Stimulated activated CD4-positive, alpha-beta T cell treated with anti-CD3 and anti-CD28 coated beads, TNF-alpha, amount 100 ng/mL, for 4 hours (primary cell): ENCODE data around the gene TMUB1.

Experiments
- DNase-seq, 3 experiments: peaks; one replicate each; pipeline ENCODE4 v3.0.0-alpha.2; 2020; ENCODE audit warnings: low read depth in 3 of 3

TMUB1 gene

DNA sequence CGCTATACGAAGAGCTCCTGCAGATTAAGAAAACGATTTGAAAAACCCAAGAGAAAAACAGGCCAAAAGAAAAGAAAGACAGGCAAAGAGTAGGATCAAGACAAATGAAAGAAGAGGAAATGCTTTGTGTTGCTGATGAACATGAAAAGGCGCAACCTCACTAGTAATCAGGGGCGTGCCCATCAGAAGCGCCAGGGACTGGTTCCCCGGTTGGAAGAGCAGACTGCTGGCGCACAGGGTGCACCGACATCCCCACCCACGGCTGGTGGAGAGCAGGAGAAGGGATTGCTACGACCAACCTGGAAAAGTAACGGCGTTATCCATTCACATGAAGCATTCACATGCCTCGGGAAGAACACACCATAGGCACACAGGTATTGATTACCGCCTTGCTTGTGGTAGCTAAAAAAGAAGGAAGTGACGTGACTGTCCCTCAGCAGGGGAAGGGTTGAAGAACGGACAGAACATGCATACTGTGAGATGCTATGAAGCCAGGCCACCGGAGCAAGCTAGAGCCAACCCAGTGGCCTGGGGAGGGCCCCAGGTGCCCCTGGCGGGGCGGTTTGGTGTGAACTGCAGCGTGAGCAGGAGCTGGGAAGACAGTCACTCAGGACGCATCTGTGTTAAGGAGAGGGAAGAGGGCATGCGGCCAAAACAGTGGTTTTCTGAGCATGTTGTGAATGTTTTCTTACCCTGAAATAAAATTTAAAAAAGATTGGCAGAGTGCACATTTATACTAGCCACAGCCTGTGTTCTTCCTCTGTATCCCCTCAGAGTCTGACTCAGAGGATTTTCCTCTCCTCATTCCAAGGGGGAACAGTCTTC is 21.3 kb upstream of the TMUB1 start:
- no peak for DNase-seq

- no peak for DNase-seq
These were observed 20.7 kb upstream of the TMUB1 start for GRCh38 chr7:151103973-151104372.

- DNase-seq: no peak
These were observed 19.7 kb upstream of the TMUB1 start for GRCh38 chr7:151102991-151103390.

DNA sequence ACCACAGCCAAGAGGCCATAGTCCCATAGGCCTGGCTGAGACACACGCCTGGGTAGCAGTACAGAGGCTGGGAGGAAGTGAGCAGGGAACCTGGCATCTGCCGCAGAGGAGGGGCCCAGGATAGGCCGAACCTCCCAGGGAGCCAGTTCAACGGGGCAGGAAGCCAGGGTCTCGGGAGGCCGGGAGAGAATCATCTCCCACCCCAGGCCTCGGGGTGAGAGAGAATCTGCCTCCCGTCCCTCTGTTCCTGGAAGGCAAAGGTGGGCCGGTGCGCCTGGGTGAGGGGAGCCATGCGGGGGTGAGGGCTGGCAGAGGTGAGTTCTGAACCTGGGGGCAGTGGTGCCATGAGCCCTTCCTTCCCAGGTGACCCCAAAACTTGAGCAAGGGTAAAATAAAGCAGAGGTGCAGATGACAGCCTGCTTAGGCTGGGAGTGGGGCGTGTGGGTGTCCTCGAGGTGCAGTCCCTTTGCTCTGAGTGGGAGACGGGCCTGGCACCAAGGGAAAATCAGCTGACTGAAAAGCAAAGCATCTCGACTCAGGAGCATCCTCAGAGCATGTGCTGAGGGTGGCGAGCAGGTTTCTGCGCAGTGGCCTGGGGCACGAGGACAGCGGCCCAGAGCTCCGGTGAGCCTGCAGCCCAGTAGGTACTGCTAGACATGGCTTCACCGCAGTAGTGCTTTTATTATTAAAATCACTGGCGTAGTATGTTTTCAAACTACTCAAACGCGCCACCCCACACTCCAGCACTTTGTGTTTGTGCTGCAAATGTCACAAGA is 18.5 kb upstream of the TMUB1 start:
- no peak for DNase-seq

- no peak for DNase-seq
These were observed 17.6 kb upstream of the TMUB1 start for GRCh38 chr7:151100921-151101320.

DNA sequence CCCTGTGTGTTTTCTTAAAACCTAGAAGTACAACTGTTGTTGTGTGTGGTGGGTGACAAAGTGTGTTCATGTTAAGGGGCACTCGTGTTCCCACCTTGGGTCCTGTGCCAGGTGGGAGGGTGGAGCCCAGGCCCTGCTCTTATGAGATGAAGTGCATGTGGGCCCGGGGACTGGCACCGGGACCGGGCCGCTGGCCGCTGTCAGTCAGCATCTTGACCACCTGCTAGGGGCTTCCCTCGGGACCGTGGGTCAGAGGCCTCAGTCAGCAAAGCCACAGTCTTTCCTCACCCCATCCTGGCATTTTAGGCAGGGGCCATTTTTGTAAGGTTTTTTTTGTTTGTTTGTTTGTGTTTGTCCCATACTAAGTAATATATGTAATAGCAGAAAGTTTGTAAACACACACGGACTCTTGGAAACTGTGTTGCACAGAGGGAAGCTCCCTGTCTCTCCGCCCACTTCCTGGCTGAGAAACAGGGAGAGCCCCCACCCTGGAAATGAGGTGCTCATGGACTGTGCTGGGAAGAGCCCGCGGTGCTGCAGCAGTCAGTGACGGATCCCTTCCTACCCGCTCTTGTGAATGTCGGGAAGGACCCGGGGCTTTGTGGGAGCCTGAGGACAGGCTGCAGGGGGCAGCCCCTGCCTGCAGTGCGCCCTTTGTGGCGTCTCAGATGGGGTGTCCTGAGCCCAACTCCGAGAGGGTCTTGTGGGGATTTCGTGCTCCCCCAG is 16.4 kb upstream of the TMUB1 start:
- DNase-seq: no peak

DNA sequence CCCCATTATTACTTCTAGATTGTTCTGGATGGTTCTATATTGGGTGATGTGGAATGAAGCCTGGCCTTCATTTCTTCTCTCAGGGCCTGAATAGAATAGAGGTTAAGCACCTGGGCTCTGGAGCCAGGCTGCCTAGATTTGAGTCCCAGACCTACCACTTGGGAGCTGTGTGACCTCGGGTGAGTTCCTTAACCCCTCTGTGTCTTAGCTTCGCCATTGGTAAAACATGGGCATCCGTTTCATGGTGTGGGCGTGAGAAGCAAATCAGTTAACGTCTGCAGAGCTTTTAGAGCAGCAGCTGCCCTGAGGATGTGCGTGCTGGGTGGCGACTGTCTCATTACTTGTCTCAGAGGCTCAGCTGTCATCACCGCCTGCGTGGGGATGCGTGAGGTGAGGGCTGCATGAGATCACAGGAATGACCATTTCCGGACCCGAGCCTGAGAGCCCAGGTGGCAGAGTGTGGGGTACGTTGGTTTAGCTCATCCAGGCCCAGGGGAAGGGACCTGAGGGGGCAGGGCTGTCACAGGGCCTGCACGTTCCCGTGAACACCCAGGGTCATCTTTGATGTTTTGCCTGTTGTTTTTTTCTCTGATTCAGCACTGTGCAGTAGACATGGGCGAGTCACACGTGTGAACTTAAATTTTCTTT is 12.7 kb upstream of the TMUB1 start:
- no peak for DNase-seq

DNA sequence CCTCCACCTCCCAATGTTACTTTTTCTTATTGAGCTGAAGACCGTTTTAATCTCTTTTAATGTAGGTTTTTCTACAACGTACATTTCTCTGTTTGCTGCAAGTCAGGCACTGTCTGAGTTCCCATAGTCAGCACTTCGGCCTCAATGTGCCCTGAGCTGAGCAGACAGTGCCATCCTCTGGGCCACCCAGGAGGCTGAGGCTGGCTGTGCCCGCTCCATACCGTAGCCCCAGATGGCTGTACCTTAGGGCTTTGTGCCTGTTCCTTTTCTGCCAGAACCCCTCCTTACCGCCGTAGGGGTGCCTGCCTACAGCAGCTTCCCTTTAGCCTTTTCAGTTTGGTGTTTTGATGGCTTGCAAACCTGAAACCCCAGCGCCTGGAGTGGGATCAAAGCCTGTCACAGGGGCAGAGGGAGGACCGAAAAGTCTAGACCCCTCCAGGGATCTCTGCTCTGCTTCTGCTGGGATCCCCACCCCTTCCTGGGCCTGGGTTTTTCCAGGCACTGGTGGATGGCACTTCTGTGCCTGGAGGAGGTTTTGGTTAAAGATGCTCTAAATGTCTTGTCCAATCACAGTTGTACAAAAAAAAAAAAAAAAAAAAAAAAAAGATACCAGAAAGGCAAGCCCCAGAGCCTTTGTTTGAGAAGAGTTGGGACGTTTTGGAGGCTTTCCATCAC is 12.0 kb upstream of the TMUB1 start:
- DNase-seq: no peak

DNA sequence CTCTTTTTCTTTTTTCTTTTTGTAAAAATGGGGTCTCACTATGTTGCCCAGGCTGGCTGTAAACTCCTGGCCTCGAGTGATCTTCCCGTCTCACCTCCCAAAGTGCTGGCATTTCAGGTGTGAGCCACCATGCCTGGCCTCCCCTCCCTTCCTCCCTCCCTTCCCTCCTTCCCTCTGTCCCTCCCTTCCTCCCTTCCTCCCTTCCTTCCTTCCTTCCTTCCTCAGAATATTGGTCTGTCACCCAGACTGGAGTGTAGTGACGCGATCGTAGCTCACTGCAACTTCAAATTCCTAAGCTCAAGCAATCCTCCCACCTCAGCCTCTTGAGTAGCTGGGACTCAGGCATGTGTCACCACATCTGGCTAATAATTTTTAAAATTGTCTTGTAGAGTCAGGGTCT is 11.4 kb upstream of the TMUB1 start:
- DNase-seq: no peak

DNA sequence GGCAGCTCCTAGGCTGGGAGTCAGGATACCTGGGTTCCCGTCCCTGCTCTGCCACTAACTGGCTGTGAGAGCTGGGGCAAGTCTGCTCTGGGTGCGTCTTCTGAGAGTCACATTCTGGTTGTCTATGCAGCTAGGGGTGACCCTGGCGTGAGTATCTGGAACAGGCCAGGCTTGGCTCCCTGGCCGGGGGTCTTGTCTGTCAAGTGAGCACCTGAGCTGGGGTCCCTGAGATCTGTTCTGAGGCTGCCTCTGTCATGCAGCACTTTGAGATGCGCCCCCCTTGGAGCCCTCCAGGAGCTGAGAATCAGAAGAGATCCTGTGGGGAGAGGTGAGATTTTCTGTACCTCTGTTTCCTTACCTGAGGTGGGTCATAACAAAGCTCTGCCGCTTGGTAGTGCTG is 10.5 kb upstream of the TMUB1 start:
- DNase-seq: no peak

- no peak for DNase-seq
These were observed 8.7 kb upstream of the TMUB1 start for GRCh38 chr7:151091988-151092387.

- DNase-seq: no peak
These were observed 8.1 kb upstream of the TMUB1 start for GRCh38 chr7:151091431-151091830.

GRCh38 chr7:151091003-151091402 is 7.7 kb upstream of the TMUB1 start:
- DNase-seq: no peak

DNA sequence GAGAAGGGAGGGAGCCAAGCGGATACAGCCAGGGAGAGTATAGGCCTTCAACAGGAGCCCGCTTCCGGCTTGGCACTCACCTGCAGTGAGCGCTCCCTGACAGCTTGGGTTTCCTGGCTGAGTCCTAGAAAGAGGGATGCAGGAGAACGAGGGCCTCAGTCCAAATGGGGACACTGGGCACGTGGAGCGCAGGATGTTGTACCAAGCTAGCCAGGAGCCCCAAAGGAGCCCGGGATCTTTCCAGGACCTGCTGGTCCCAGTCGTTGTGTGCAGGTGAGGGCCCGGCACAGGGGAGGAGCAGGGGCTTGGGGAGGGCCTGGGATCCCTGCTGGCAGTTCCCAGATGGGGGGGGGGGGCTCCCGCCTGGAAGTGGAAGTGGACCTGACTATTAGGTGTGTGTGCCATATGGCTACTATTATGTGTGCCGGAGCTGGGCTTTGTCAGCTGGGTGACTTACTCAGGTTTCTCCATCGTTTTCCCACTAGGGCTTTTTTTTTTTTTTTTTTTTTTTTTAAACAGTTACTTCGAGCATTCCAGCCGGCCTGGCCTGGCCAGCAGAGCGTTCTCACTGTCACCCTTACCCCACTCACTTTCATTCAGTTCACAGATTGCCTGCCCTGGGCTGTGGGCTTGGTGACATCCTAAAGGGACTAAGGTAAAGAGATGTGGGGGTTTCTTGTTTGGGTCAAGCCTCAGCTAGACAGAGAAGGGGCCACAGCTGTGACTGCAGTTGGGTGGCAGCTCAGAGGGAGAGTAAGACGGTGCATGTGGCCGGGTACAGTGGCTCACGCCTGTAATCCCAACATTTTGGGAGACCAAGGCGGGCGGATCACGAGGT is 6.8 kb upstream of the TMUB1 start:
- no peak for DNase-seq

GRCh38 chr7:151088856-151089699 is 5.8 kb upstream of the TMUB1 start:
- no peak for DNase-seq

DNA sequence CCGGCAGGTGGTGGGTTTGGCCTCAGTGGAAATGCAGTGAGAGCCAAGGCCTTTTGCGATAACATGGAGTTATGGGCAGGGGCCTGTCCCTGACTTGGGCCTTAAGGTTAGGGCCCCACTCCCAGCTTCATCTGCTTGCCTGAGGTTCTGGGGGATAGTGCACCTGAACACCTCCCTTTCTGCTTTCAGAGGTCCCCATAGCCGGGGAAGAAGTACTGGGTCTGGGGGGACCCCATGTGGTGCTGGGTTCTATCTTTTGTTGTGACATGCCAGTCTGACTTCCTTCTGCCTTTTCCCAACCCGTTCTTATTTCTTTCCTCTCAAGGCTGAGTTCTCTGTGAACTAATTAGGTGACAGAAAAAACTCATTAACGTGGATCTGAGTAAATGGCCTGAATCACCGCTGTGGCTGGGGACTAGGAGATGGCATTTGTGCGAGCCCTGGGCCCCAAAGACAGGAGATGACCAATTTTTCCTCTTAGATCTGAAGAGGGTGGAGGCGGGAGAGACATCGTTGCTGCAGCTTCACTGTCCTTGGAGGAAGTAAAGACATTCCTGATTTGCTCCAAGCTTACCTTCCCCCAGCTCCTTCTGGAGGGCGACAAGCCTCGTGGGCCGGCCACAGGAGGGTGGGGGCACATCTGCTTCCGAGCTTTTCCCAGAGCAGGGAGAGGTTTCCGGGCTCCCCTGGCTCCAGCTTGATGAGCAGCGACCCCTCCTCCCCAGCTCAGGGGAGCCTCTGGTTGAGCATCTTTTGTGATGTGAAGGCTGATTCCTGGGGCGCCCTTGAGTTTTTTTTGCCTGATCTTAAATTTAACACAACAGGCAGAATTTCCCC is 4.9 kb upstream of the TMUB1 start:
- DNase-seq: no peak

DNA sequence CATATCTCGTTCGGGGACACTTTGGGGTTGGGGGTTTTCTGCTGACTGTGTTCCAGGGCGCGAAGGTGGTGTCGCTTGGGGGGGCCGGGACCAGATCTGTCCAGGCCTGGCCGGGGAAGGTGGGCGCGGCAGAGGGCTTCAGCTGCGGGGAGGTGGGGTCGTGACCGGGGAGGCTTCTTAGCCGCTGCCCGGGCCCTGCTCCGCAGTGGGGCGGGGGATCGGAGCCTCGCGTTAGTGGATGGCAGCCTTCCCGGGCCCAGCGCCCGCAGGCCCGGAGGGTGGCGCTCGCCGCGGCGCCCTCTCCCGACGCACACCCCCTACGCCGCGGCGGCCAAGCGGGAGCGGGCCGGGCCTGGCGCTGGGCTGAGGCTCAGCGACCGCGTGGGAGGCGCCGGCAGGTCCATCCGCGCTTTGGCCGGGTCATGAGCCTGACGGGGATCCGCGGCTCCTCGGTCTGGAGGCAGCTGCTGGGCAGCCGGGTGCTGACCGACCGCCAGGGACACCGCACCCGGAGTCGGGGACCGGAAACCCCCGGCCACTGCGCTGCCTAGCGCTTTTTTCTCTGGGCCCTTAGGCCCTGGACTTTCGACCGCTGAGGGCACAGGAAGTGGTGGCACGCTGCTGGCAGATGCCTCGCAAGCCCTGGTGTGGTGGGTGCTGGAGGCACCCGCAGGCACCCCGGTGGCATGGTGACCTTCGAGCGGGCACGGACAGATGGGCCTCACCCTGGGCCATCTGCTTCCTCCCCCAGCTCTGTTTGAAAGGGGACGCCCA is 4.1 kb upstream of the TMUB1 start:
- DNase-seq: no peak

DNA sequence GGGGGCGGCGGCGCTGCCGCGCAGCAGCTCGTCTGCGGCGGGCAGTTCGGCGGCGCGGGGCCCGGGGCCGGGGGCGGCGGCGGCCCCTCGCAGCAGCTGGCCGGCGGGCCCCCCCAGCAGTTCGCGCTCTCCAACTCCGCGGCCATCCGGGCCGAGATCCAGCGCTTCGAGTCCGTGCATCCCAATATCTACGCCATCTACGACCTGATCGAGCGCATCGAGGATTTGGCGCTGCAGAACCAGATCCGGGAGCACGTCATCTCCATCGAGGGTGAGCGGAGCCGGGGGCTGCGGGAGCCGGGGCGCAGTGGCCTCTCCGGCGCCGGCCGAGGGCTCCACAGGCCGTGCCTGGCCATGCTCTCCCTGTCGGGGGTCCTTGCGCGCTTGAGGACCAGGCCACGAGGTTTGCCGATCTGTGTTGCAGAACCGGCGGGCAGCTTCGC is 3.5 kb upstream of the TMUB1 start:
- DNase-seq: no peak
